Measurements from ENCODE around the gene STPG1.

DNA sequence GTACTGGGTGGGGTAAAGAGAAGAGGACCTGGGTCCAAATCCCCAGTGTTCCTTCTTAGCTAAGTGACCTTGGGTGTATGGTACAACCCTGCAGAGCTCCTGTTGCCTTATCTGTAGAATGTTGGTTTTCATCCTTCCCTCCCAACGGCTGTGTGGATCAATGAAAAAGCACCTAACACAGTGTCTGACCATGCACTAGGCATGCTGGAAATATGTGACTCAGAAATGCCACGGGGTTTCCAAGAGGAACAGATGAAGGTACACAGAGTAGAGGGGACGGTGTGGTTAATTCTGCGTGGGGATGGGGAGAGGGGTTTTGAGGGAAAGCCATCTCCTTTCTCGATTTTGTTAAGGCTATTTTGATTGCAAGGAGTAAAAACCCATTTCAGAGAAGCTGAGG, 10.6 kb upstream of the STPG1 start:
- TF ChIP-seq, protein P1, sequence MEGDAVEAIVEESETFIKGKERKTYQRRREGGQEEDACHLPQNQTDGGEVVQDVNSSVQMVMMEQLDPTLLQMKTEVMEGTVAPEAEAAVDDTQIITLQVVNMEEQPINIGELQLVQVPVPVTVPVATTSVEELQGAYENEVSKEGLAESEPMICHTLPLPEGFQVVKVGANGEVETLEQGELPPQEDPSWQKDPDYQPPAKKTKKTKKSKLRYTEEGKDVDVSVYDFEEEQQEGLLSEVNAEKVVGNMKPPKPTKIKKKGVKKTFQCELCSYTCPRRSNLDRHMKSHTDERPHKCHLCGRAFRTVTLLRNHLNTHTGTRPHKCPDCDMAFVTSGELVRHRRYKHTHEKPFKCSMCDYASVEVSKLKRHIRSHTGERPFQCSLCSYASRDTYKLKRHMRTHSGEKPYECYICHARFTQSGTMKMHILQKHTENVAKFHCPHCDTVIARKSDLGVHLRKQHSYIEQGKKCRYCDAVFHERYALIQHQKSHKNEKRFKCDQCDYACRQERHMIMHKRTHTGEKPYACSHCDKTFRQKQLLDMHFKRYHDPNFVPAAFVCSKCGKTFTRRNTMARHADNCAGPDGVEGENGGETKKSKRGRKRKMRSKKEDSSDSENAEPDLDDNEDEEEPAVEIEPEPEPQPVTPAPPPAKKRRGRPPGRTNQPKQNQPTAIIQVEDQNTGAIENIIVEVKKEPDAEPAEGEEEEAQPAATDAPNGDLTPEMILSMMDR (IDR thresholded peaks at IDR 0.05; ENCODE audit: insufficient read depth, low read length, poor library complexity, severe bottlenecking), result no peak
- TF ChIP-seq EZH2phosphoT487 (conservative IDR thresholded peaks at IDR 0.05; ENCODE audit: low read length), result no peak

Measured in SU-DHL-6 (cell line).